Ammon's horn (tissue), 1 donor: ENCODE data around the gene ZNF613.
"Not testable (repeated sequence)": the region's sequence is repeated elsewhere in the genome, so short reads cannot be mapped to it uniquely, and the experiment has no call there.

Source experiments
- DNase-seq: peaks from one replicate; pipeline ENCODE4 v3.0.0-alpha.2; 2016; ENCODE audit warnings: low spot score

ZNF613 gene

DNA sequence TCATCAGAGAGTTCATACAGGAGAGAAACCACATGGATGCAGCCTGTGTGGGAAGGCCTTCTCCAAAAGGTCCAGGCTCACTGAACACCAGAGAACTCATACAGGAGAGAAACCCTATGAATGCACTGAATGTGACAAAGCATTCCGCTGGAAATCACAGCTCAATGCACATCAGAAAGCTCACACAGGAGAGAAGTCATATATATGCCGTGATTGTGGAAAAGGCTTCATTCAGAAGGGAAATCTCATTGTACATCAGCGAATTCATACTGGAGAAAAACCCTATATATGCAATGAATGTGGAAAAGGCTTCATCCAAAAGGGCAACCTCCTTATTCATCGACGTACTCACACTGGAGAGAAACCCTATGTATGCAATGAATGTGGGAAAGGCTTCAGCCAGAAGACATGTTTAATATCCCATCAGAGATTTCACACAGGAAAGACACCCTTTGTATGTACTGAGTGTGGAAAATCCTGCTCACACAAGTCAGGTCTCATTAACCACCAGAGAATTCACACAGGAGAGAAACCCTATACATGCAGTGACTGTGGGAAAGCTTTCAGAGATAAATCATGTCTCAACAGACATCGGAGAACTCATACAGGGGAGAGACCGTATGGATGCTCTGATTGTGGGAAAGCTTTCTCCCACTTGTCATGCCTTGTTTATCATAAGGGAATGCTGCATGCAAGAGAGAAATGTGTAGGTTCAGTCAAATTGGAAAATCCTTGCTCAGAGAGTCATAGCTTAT is 17.7 kb downstream of the ZNF613 start:
- DNase-seq: no peak

DNA sequence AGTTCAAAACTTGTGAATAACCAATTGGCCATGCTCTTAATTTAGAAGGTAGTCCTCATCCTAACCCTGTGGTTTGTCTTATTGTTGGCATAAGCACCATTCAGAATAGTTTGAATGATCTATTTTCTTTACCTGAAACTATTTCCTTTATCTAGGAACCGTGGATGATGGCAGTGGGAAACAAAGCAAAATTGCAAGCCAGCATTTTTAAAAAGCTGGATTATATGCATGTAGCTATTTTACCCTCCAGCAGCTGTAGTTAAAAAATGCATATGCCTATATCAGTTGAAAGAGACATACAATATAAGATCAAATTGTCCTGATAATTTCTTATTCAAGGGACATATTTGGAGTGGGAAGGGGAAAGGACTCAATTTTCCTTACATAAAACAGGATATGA is 19.3 kb downstream of the ZNF613 start:
- no peak for DNase-seq

DNA sequence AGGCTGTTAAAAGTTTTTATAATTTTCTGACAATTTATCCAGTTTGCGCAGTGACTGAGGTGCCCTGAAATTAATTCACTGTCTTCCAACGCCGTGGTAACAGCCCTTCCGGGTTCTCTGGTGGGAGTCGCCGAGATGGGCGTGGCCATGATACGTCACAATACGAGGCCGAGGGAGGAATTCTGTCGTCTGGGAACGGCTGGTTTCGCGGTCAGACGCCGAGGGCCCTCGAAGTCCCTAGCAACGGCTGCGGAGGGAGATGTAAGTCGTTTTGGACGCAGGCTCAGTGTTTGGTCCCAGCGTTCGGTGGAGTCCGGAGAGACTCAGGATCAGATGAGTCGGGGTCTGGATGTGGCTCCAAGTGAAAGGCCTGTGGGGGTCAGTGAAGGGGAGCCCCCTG is 21.7 kb downstream of the ZNF613 start:
- peak; percentile 67 for DNase-seq

DNA sequence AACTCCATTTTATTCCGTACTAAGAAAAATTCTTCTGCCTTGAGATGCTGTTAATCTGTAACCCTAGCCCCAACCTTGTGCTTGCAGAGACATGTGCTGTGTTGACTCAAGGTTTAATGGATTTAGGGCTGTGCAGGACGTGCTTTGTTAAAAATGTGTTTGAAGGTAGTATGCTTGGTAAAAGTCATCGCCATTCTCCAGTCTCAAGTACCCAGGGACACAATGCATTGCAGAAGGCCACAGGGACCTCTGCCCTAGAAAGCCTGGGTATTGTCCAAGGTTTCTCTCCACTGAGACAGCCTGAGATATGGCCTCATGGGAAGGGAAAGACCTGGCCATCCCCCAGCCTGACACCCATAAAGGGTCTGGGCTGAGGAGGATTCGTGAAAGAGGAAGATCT is 30.6 kb downstream of the ZNF613 start:
- DNase-seq: not testable (repeated sequence)

DNA sequence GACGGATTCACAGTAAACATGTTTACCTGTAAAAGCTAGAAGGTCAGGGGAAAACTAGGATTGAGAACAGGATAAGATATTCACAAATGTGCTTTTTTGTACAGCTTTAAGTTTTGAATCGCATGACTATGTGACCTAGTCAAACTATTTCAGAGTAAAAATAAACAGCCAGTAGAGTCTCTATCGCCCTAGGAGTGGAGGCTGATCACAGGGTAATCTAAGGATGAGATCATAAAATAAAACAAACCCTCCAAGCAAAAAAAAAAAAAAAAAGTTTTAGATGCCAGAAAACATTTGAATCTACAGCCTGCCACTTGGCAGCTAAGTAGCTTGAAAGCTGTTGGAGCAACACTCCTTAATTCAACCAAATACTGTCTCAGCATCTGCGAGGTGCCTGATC is 32.5 kb downstream of the ZNF613 start:
- DNase-seq: no peak

DNA sequence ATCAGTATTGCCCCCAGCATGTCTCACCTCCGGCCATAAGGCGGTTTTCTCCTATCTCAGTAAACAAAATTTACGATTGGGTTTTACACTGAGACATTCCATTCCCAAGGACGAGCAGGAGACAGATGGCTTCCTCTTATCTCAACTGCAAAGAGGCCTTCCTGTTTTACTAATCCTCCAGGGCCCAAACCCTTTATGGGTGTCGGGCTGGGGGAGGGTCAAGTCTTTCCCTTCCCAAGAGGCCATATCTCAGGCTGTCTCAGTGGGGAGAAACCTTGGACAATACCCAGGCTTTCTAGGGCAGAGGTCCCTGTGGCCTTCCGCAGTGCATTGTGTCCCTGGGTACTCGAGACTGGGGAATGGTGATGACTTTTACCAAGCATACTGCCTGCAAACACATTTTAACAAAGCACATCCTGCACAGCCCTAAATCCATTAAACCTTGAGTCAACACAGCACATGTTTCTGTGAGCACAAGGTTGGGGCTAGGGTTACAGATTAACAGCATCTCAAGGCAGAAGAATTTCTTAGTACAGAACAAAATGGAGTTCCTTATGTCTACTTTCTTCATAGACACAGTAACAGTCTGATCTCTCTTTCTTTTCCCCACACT is 33.5 kb downstream of the ZNF613 start:
- not testable (repeated sequence) for DNase-seq

DNA sequence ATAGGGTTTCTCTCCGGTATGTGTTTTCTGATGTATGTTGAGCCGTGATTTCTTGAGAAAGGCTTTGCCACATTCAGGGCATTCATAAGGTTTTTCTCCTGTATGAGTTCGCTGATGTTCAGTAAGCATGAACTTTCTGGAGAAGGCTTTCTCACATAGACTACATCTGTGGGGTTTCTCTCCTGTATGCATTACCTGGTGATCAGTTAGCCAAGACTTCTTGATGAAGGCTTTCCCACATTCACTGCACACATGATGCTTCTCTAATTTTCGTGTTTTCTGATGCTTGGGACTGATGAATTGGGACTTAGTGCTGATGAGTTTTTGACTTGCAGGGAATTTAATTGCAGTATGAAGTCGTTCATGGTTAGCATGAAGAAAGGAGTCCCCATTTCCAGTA is 38.3 kb downstream of the ZNF613 start:
- no peak for DNase-seq

DNA sequence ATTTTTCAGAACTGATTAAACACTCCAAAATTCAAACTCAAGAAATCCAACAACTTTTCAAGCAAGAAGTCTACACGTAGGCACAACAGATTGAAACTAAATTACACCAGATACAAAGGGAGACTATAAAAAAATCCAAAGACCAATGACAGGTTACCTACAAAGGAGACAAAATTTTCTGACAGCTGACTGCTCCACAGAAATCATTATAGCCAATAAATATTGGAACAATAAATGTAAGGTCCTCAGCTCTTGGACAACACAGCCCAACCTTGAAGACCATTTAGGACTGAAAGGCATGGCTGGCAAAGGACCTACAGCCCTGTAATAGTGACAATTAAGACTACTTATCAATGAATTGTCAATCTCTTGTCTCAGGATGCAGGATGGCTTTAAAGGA is 43.4 kb downstream of the ZNF613 start:
- DNase-seq: no peak

DNA sequence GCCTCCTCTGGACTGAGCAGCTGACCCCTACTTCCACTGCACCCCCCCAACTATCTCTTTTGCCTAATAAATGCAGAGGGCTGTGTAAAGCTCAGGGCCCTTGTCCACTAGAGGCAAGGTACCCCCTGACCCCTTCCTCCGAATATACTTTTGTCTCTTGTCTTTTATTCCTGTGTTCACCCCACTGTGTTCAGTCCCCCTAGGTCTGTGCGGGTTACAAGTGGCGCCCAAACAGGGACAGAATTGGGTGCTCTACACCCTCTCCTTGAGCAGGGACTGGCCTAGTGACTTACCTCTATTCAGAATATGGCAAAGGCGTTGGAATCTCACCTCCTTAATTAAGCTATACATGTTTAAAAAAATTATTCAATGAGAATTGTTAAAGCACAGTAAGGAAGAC is 44.4 kb downstream of the ZNF613 start:
- DNase-seq: no peak

DNA sequence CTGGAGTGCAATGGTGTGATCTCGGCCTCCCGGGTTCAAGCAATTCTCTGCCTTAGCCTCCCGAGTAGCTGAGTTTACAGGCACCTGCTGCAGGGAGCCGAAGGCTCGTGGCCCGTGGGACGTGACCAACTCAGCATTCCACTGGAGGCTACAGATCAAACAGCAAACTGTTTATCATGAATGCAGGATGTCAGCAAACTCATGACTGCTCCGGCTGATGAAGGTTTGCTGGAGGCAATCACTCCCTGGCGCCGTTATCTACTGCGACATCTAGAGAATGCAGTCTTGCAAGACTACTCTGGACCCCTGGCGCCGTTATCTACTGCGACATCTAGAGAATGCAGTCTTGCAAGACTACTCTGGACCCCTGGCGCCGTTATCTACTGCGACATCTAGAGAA is 48.5 kb downstream of the ZNF613 start:
- DNase-seq: not testable (repeated sequence)

DNA sequence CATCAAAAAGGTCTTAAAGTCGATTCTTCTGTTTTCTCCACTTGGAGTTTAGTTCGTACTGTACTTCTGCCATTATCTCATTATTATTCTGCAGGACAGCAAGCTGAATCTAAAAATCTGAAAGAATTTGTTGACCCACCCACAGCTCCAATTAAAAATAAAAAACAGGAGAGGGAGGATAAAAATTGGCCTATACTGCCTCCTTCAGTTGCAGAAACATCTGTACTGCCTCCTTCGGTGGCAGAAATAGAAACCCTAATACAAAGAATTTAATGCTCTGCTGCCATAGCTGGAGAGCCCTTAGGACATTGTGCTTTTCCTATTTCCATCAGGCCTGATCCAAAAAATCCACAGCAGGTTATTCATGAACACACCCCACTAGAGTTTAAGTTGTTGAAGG is 49.6 kb downstream of the ZNF613 start:
- no peak for DNase-seq

DNA sequence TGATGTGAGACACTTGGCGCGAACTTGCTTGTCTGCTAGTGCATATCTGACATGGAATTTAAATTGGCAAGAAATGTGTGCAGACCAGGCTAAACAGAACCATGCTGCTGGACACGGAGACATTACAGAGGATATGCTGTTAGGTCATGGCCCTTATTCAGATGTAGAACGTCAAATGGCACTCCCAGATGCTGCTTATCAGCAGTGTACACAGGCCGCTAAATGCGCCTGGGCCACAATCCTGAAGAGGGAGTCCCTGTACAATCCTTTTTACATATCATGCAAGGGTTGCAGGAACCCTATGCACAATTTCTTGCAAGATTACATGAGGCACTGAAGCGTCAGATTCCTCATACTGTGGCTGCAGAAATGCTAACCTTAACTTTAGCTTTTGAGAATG is 50.1 kb downstream of the ZNF613 start:
- DNase-seq: no peak

DNA sequence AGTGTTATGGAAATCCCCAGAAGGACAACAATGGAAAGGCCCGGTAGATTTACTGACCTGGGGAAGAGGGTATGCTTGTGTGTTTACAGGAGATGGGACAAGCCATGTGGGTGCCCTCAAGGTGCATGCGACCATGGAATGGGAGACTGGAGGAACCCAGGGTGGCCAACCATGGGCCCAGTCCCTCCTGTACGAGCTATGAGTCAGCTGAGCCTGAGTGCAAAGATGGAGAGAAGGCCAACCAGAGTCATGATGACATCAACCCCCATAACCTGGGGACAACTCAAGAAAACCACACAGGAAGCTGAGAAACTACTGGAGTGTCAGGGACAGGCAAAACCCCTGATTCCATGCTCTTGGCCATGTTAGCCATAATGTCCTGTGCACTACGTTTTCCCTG is 51.6 kb downstream of the ZNF613 start:
- DNase-seq: no peak

DNA sequence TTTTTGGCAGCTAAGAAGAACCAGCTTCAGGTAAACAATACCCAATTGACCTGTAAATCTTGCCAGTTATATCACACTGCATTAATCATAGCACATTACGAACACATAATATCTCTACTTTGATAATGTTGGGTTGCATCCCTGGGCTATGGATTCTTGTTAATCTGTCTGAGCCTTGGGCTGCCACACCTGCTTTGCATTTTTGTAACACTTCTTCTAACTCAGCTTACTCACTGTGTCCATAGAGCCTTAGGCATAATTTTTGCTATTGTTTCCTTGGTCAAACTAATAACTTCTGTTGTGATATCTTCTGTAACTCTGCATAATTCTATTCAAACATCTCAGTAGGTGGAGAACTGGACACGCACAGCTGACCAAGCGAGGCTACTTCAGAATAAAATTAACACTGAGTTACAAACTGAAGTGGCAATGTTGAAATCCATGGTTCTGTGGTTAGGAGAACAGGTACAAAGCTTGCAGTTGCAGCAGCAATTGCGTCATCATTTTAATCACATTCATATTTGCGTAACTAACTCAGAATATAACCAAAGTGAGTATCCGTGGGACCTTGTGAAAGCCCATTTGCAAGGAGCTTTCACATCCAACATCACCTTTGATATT is 53.0 kb downstream of the ZNF613 start:
- DNase-seq: no peak

DNA sequence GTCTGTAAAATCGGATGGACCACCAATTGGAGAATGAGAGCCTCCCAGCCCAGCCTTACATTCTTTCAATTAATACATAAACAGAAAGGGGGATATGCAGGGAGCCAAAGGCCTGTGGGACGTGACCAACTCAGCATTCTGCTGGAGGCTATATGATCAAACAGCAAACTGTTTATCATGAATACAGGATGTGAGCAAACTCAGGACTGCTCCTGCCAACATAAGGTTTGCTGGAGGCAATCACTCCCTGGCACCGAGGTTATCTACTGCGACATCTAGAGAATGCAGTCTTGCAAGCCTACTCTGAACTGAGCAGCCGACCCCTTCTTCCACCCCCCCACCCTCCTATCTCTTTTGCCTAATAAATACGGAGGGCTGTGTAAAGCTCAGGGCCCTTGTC is 53.7 kb downstream of the ZNF613 start:
- not testable (repeated sequence) for DNase-seq

DNA sequence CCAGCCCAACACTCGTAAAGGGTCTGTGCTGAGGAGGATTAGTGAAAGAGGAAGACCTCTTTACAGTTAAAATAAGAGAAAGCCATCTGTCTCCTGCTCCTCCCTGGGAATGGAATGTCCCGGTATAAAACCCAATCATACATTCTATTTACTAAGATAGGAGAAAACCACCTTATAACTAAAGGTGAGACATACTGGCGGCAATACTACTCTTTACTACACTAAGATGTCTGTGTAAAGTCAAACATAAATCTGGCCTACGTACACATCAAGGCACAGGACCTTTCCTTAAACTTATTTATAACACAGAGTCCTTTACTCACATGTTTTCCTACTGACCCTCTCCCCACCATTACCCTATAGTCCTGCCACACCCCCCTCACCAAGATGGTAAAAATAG is 56.1 kb downstream of the ZNF613 start:
- DNase-seq: no peak

DNA sequence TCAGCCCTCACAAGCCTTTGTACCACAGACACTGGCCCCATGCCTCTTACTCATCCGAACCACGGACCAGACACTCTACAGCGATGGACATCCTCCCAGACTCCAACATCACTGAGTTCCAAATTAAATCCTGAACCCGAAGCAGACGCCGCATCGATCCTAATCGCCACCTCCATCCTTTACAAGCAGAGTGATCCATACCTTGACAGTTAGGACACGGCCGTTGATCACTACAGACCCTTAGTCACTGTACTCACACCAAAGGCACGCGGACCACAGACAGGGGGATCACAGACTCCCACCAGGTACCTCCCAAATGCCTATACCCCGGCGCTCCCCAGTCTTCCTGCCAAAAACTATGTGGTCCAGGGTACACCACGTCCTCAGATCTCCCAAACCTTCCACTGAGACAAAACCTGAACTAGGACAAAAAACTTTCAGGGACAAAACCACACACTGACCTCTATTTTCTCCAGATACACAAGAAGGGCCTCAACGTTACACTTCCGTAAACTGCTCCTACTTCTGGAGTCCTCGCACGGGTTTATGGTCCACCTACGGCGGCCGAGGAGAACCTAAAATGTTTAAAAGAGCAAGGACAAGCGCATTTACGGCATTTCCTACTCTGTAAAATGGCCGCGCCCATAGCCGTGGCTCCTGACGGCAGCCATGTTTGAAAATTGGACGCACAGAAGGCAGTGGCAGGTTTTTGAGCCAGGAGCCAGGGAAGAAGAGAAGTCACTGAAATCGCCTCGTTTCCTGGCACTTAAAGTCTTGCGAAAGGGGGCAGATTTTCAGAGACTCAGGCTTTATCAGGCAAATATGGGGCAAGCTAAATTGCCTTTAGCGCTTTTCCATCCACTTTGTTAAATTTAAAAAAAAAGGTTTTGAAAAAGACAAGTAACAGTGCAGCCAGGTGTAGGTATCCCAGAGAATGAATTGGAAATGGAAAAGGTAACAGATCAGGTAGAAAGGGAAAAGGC is 59.3 kb downstream of the ZNF613 start, which contains the start of gene ZNF350:
Gene ZNF350, minus strand, starts transcription at position 532 of the 983 bp plus-strand sequence. CDS start 12,480 bp downstream, outside the sequence.
- peak; percentile 97 for DNase-seq

DNA sequence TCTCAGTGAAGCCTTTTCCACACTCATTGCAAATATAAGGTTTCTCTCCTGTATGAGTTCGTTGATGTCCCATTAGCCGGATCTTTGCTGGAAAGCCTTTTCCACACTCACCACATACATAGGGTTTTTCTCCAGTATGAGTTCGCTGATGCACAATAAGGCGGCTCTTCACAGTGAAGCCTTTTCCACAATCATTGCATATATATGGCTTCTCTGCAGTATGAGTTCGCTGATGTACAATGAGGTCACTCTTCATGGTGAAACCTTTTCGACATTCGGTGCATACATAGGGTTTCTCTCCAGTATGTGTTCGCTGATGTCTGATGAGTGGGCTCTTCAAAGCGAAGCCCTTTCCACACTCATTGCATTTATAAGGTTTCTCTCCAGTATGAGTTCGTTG is 66.2 kb downstream of the ZNF613 start:
- DNase-seq: no peak

DNA sequence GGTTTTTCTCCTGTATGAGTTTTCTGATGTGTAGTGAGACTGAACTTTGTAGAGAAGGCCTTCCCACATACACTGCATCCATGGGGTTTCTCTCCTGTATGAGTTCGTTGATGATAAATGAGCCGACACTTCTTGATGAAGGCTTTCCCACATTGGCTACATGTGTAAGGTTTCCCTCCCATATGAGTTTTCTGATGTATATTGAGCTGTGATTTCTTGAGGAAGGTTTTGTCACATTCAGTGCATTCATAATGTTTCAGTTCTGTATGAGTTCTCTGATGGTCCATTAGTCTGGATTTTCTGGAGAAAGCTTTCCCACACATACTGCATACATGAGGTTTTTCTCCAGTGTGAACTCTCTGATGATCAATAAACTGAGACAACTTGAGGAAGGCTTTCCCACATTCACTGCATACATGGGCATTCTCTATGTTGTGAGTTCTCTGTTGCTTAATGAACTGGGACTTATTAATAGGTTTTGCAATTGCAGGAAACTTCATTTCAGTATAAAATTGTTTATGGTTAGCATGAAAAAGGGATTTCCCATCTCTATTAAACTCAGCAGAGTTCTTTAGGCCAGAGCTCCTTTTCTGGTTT is 66.9 kb downstream of the ZNF613 start:
- DNase-seq: no peak
